Measurements from ENCODE around the gene PBOV1. TPM values are rescaled to one million over a fixed set of nuclear protein-coding genes. Genes with fewer than 3 reads are reported as not detected.

The PBOV1 gene
- not detected for total RNA-seq
- long read RNA-seq: 0 reads

DNA sequence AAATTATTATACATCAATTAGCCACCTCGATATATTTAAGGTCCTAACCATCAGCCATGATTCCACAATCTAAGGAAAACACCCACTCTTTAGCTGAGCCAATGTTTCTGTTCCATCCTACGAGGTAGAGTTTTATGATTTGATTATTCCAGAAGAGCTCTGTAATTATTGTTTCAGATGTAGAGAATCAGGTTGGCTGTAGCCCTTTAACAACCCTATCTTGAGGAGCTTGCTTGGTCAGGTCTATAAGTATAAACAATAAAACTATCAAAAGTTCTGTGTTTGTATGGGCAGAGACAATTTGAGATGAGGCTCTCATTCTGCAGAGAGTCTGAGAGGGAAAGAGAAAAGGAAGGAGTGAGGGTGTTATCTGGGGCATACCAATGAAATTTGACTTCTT is at the start of gene PBOV1:
TSS of gene PBOV1 (minus strand) at position 43 of the 400 bp plus-strand sequence. CDS start 96 bp downstream, outside the sequence.
- intact Hi-C loops (cut with micrococcal nuclease): no loop called here
- DNase-seq: no peak
- ATAC-seq: no peak

DNA sequence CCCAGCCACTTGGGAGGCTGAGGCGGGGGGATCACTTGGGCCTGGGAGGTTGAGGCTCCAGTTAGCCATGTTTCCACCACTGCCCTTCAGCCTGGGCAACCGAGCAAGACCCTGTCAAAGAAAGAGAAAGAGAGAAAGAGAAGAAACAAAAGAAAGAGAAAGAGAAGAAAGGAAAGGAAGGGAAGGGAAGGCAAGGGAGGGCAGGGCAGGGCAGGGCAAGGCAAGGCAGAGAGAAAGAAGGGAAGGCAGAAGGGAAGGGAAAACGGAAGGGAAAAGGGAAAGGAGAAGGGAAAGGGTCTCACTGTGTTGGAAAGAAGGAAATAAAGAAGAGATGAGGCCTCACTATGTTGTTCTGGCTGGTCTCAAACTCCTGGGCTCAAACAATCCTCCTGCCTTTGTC is 47.8 kb upstream of the PBOV1 start:
- intact Hi-C loops (cut with micrococcal nuclease): loop anchor here (10.0 kb wide), 1 partner anchor 141 kb away; no protein-coding TSS in a partner anchor
- DNase-seq: no peak
- no peak for ATAC-seq

GRCh38 chr6:138264372-138264880 is 46.1 kb upstream of the PBOV1 start:
- DNase-seq (no peak), ATAC-seq (no peak)
- intact Hi-C loops (cut with micrococcal nuclease): loop anchor here (10.0 kb wide), 1 partner anchor 140 kb away; no protein-coding TSS in a partner anchor

GRCh38 chr6:138263963-138264362 is 45.7 kb upstream of the PBOV1 start:
- ATAC-seq (no peak), DNase-seq (no peak)
- intact Hi-C loops (cut with micrococcal nuclease): loop anchor here (10.0 kb wide), 1 partner anchor 139 kb away; no protein-coding TSS in a partner anchor

DNA sequence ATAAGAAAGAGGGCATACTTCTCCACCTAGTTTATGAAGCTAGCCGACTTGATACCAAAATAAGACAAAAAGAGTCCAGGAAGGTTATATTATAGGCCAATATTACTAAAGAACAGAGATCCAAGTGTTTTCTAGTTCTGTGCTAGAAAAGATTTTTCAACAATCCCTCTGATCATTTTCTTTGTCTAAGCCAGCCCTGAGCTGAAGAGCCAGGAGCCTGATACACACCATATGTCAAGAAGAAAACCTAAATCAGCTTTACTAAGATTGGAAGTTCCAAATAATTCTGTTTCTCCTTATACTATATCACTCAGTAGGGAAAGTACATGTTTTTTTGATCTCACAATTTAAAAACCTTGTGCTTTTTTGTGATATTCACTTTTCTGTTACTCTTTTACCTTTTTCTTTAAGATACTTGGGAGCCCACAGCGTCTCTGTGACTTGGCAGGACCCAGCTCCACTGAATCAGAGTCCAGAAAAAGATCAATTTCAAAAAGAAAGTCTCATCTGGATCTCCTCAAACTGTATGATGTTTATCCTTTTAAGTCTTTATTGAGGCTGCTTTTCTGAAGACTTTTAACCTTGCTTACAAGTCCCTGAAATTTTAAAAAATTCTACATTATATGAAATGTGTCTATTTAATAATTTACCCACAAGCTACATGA is 43.0 kb upstream of the PBOV1 start:
- ATAC-seq (no peak), DNase-seq (no peak)
- intact Hi-C loops (cut with micrococcal nuclease): loop anchor here (10.0 kb wide), 1 partner anchor 136 kb away; no protein-coding TSS in a partner anchor

DNA sequence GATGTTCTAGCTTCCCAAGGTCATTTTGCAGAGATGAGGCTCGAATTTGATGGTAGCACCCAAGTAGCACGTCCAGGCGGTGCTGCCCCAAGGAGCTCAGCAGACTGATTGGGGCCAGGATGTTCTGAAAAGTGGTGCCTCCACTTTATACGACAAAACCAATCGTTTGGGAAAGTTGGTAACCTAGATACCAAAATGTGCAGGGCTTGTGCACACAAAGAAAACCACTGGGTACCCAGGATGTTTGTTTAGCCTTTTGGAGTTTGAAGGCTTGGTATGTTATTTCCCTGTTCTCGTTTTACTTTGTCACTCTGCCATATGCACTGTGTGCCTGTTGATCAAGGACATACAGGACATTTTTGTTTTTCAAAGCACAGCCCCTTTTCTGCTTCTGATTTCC is 40.7 kb upstream of the PBOV1 start:
- ATAC-seq: no peak
- intact Hi-C loops (cut with micrococcal nuclease): no loop called here

GRCh38 chr6:138258197-138258596 is 39.9 kb upstream of the PBOV1 start:
- ATAC-seq: no peak
- no peak for DNase-seq
- intact Hi-C loops (cut with micrococcal nuclease): no loop called here

More for the DNA sequence above, 40.7 kb upstream of the PBOV1 start:
- no peak for DNase-seq

- DNase-seq (no peak), ATAC-seq (no peak)
- intact Hi-C loops (cut with micrococcal nuclease): no loop called here
These were observed 39.3 kb upstream of the PBOV1 start for GRCh38 chr6:138257638-138258040.

GRCh38 chr6:138255443-138255842 is 37.2 kb upstream of the PBOV1 start:
- intact Hi-C loops (cut with micrococcal nuclease): no loop called here
- ATAC-seq (no peak), DNase-seq (no peak)

DNA sequence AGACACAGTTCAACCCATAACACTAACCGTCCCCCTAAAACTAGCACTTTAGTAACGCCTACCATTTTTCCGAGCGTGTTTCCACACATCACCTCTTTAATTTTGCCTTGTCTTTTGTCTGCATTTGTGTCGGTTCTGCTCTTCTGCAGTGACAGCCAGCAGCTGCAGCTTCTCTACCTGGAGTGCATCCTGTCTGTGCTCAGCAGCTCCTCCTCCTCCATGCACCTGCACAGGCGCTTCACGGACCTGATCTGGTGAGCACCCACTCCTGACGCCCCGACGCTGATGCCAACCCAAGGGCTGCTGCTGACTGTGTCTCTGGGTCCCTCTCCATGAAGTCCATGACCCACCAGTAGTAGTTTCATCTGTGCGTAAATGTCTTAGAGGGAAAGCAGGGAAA is 35.4 kb upstream of the PBOV1 start:
- intact Hi-C loops (cut with micrococcal nuclease): no loop called here
- DNase-seq (no peak), ATAC-seq (no peak)

DNA sequence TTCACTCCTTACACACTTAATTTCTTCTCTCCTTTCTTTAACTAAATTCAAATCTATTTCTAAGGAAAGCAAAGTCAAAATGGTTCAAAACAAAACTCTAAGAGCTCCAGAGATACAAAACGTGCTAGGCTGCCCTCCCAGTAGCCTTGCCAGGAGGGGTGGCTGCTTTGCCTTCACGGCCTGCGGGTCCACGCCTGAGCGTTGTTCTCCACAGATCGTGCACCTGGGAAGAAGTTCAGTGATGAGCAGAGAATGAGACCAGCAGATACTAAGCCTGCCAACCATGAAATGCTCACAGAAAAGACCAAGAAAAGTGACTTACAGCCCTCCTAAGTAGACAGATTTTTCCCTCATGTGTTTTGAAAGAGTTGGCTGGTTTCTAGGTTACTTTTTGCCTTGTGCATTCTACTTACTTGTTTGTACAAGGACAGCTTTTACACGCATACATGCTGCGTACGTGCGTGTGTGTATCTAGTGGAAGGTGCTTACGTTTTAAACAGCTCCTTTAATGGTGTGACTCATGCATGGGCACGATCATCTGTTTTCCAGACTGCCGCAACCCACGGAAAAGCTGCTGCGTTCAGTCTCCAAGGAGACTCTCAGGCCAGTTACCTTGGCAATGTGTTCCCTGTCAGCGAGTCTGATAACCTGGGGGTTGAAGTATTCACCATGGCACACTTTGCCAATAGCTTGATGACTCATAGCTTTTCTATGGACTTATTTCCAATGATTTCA is 32.4 kb upstream of the PBOV1 start:
- intact Hi-C loops (cut with micrococcal nuclease): no loop called here
- DNase-seq: no peak
- ATAC-seq: peak; percentile 70

DNA sequence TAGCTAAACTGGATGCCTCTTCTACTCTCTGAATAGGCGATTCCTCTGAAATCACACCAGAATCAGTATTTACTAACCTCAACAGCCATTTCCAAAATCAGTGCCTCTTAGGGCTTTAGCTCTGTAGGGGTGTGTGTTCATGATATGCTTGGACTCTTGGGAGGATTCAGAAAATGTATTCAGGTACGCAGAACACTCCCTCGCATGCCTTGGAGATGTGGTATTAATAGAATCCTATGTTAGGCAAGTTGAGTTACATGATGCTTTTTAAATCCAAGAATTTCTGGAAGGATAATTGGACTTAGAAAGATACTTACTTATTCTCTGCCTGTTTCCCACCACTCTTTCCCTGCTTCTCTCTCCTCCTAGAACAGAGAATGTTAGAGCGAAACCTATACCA is 31.8 kb upstream of the PBOV1 start:
- ATAC-seq (no peak), DNase-seq (no peak)
- intact Hi-C loops (cut with micrococcal nuclease): no loop called here

DNA sequence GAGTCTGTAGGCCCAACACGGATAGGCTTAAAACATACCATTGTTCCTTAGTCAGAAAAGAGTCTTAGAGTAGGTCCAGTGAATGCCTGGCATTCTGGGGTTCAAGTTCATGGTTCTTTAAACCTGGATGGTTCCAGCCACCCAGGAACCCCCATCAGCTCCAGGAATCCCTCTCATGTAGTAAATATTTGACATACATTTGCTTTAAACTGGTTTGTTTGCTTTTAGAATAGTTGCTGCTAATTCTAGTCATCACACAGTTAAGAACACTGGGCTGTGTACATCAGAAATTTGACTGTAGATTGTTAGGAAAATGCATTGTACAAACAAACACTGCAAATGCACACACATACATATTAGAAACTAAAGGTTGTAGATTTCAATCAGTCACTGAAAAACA is 30.6 kb upstream of the PBOV1 start:
- no peak for ATAC-seq
- intact Hi-C loops (cut with micrococcal nuclease): no loop called here
- no peak for DNase-seq

- DNase-seq (no peak), ATAC-seq (no peak)
- intact Hi-C loops (cut with micrococcal nuclease): no loop called here
These were observed 29.7 kb upstream of the PBOV1 start for GRCh38 chr6:138248011-138248410.

GRCh38 chr6:138246650-138247440 is 28.6 kb upstream of the PBOV1 start:
- ATAC-seq (no peak), DNase-seq (no peak)
- intact Hi-C loops (cut with micrococcal nuclease): no loop called here

GRCh38 chr6:138245751-138246150 is 27.5 kb upstream of the PBOV1 start:
- ATAC-seq: no peak
- intact Hi-C loops (cut with micrococcal nuclease): no loop called here
- no peak for DNase-seq

DNA sequence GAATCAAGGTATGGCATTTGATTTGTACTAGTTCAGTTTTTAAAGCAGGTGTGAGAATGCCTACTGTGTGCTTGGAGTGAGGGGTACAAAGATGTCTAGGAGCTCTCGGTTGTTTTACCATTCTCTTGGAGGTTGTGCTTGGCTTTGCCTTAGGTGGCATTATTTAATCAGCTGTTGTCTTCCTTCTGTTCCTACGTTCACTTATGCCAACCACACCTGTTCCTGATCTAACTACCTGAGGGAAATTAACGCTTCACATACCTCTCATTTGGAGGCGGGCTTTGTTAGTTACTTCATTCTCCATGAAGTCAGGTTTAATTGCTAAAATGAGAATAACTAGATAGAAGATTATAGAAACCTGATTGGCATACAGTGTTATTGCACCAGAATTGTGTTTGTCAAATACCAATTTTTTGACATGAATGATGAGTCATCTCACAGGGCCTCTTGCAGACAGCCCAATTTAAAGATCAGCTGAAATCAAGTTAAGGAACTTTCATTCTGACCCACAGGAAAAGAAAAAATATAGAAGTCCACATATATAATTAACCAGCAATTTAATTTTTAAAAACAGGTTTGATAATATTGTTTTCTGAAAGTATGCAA is 24.8 kb upstream of the PBOV1 start:
- intact Hi-C loops (cut with micrococcal nuclease): no loop called here
- DNase-seq (no peak), ATAC-seq (no peak)

GRCh38 chr6:138241934-138242333 is 23.6 kb upstream of the PBOV1 start:
- DNase-seq (no peak), ATAC-seq (no peak)
- intact Hi-C loops (cut with micrococcal nuclease): no loop called here

DNA sequence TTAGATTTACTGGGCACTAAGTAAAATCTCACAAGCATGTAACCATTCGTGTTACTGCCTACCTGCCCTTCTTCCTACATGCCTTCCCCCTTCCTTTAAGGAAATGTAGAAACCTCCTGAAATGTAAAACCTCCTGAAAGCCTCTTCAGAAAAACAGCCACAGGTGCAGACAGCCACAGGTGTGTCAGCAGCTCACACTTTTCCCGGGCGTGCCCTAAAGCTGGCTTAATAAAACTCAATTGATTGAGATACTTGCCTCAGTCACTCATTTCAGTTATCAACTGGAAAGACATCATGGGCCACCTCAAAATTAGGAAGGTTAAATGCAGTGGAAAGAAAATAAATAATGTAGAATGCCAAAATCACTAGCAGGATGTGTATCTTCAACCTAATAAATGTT is 23.1 kb upstream of the PBOV1 start:
- intact Hi-C loops (cut with micrococcal nuclease): no loop called here
- DNase-seq (no peak), ATAC-seq (no peak)

Measured in left ventricle myocardium superior (tissue), 1 donor.